NT2/D1 (cell line): ENCODE data around the gene FRAS1.

Experiments
- YY1 ChIP-seq: IDR thresholded peaks from 2 replicates; pipeline ENCODE4 v1.6.1; 2011; ENCODE audit not compliant: insufficient read length, insufficient read depth
- ZNF274 ChIP-seq: IDR thresholded peaks from 2 replicates; pipeline ENCODE4 v1.6.1; 2011; ENCODE audit warnings: mild to moderate bottlenecking, low read depth, low read length

DNA sequence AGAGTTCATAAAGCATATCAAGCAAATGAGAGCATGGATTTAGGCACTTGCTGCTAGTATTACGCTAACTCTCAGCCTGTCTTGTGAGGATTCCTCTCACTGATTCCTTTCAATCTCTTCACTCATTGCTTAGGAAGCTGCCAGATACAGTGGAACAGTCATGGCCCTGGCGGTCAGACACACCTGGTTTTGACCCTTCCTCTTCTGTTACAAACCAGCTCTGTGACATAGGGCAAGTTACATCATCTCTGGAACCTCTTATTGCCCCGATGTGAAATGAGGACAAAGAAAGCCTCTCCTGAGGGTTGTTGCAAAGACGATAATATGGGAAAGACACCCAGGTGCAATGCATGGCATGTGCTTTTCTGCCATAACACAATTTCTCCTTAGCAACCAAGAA is 12.2 kb downstream of the FRAS1 start:
- TF ChIP-seq YY1: no peak
- TF ChIP-seq ZNF274: no peak
